ENCODE data around the gene CDT1. TPM values are rescaled to one million over a fixed set of nuclear protein-coding genes. Genes with fewer than 3 reads are reported as not detected.

Gene CDT1
- total and polyA plus RNA-seq, 4 donors, result 3.6 to 13.9 (median 7.8) TPM

Other genes starting within 250 kb of the CDT1 start
- gene ZC3H18, start 233.4 kb upstream of the CDT1 start, total RNA-seq, result 10 to 100 TPM in 1 of 2 donors, 1 to 10 TPM in 1; 9.1 to 13.7 TPM
- 10 to 100 TPM; 43.4 to 46.4 TPM for gene ZC3H18, start 233.4 kb upstream of the CDT1 start, polyA plus RNA-seq (ENCODE audit: insufficient read length in 2 of 2)
- gene IL17C, start 165.2 kb upstream of the CDT1 start, total RNA-seq, result not detected
- gene IL17C, start 165.2 kb upstream of the CDT1 start, polyA plus RNA-seq (ENCODE audit: insufficient read length in 2 of 2), result not detected
- gene CYBA, start 152.7 kb upstream of the CDT1 start, total RNA-seq, result 100 to 1,000 TPM in 1 of 2 donors, 10 to 100 TPM in 1; 58.5 to 147 TPM
- gene CYBA, start 152.7 kb upstream of the CDT1 start, polyA plus RNA-seq (ENCODE audit: insufficient read length in 2 of 2), result 10 to 100 TPM; 64.6 to 69.6 TPM
- gene MVD, start 140.7 kb upstream of the CDT1 start, total RNA-seq, result 10 to 100 TPM; 39.5 to 64.3 TPM
- 100 to 1,000 TPM; 140 to 157 TPM for gene MVD, start 140.7 kb upstream of the CDT1 start, polyA plus RNA-seq (ENCODE audit: insufficient read length in 2 of 2)
- gene SNAI3, start 117.3 kb upstream of the CDT1 start, total RNA-seq, result under 1 TPM; 0.30 to 0.33 TPM
- 1 to 10 TPM; 2.2 TPM for gene SNAI3, start 117.3 kb upstream of the CDT1 start, polyA plus RNA-seq (ENCODE audit: insufficient read length in 2 of 2)
- gene RNF166, start 97.4 kb upstream of the CDT1 start, total RNA-seq, result 10 to 100 TPM in 1 of 2 donors, 1 to 10 TPM in 1; 7.8 to 19.9 TPM
- gene RNF166, start 97.4 kb upstream of the CDT1 start, polyA plus RNA-seq (ENCODE audit: insufficient read length in 2 of 2), result 10 to 100 TPM; 27.0 to 27.2 TPM
- gene CTU2, start 97.3 kb upstream of the CDT1 start, total RNA-seq, result 10 to 100 TPM in 1 of 2 donors, 1 to 10 TPM in 1; 8.6 to 15.2 TPM
- 10 to 100 TPM; 24.9 to 25.8 TPM for gene CTU2, start 97.3 kb upstream of the CDT1 start, polyA plus RNA-seq (ENCODE audit: insufficient read length in 2 of 2)
- gene PIEZO1, start 18.6 kb upstream of the CDT1 start, total RNA-seq, result 10 to 100 TPM; 34.7 to 54.8 TPM
- 10 to 100 TPM; 27.7 to 45.2 TPM for gene PIEZO1, start 18.6 kb upstream of the CDT1 start, polyA plus RNA-seq (ENCODE audit: insufficient read length in 2 of 2)
- 100 to 1,000 TPM in 1 of 2 donors, 10 to 100 TPM in 1; 15.8 to 107 TPM for gene APRT, start 8.1 kb downstream of the CDT1 start, total RNA-seq
- gene APRT, start 8.1 kb downstream of the CDT1 start, polyA plus RNA-seq (ENCODE audit: insufficient read length in 2 of 2), result 10 to 100 TPM; 61.4 to 71.3 TPM
- 10 to 100 TPM; 11.8 to 19.1 TPM for gene GALNS, start 53.2 kb downstream of the CDT1 start, total RNA-seq
- gene GALNS, start 53.2 kb downstream of the CDT1 start, polyA plus RNA-seq (ENCODE audit: insufficient read length in 2 of 2), result 10 to 100 TPM; 29.7 to 42.8 TPM
- gene TRAPPC2L, start 53.3 kb downstream of the CDT1 start, total RNA-seq, result 10 to 100 TPM; 36.3 to 73.4 TPM
- 100 to 1,000 TPM; 107 to 131 TPM for gene TRAPPC2L, start 53.3 kb downstream of the CDT1 start, polyA plus RNA-seq (ENCODE audit: insufficient read length in 2 of 2)
- gene PABPN1L, start 62.9 kb downstream of the CDT1 start, total RNA-seq, result not detected
- gene PABPN1L, start 62.9 kb downstream of the CDT1 start, polyA plus RNA-seq (ENCODE audit: insufficient read length in 2 of 2), result under 1 TPM; 0.41 to 0.66 TPM
- gene CBFA2T3, start 173.4 kb downstream of the CDT1 start, total RNA-seq, result 1 to 10 TPM; 1.2 to 4.4 TPM
- gene CBFA2T3, start 173.4 kb downstream of the CDT1 start, polyA plus RNA-seq (ENCODE audit: insufficient read length in 2 of 2), result 10 to 100 TPM; 17.5 to 19.5 TPM

Measured in spinal cord (tissue), 4 donors.